ENCODE data around the gene SELE. TPM values are rescaled to one million over a fixed set of nuclear protein-coding genes. Genes with fewer than 3 reads are reported as not detected.

SELE gene
- total RNA-seq, 4 donors from 2014 or later, result 0.67 to 16.3 (median 1.5) TPM

DNA sequence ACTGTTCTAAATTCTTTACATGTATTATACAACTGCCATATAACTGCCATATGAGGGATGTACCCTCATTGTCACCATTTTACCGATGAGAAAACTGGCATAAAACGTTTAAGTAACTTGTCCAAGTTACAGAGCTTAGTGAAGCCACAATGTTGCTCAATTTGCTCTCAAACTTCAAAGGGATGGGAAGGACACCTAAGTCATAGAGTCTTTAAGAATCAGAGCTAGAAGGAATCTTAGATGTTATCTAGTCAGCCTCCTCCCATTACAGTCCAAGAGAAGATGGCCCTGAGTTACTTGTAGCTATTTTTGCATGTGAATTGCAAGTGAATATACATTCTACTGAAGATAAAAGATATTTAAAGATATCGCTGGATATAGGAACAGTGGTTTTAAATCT is 54.2 kb downstream of the SELE start:
- no peak overlapping the region for H3K27ac ChIP-seq
- no peaks in the 10 kb centered on the region for H3K9me3 ChIP-seq
- TF ChIP-seq CTCF (IDR thresholded peaks at IDR 0.05) (no peak), POLR2A (IDR thresholded peaks at IDR 0.05) (no peak)
- H3K36me3 ChIP-seq, result no peaks in the 10 kb centered on the region
- no peaks in the 10 kb centered on the region for H3K4me1 ChIP-seq
- H3K4me3 ChIP-seq (replicated peaks in 1 of 3), result no peak overlapping the region
- DNase-seq, result no peak
- no peaks in the 10 kb centered on the region for H3K27me3 ChIP-seq
- intact Hi-C loops (cut with DNase I), result no loop called here
- 83% methylated on average over 3 of the region's 3 CpGs for WGBS, 2 donors

DNA sequence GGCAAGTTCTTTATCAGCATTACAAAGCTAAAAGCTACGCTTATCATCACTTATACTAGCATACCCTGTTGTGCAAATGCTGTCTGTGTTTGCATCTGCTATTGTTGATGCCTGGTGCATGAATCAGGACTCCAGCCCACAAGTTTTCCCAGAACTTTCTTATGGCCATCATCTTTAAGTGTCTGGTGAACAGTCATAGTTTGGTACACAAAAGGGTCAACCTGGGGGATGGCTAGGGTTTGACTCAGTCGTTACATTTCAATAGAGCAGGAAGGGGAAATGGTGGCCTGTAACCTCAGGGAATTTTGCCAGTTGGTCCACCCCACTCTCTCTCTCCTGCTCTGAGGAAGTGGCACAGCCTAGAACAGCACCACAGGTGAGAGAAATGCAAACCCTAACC is 57.9 kb downstream of the SELE start:
- no peak overlapping the region for H3K27ac ChIP-seq
- no peaks in the 10 kb centered on the region for H3K36me3 ChIP-seq
- intact Hi-C loops (cut with DNase I), result no loop called here
- no peaks in the 10 kb centered on the region for H3K9me3 ChIP-seq
- TF ChIP-seq CTCF (IDR thresholded peaks at IDR 0.05) (no peak), POLR2A (IDR thresholded peaks at IDR 0.05) (no peak)
- H3K27me3 ChIP-seq, result no peaks in the 10 kb centered on the region
- H3K4me1 ChIP-seq, result no peaks in the 10 kb centered on the region
- WGBS, 2 donors, result 52 to 66% methylated on average over 2 of the region's 2 CpGs
- DNase-seq, result no peak
- no peak overlapping the region for H3K4me3 ChIP-seq (replicated peaks in 1 of 3)

Other genes with a start within 250 kb of the SELE start
- 10 to 100 TPM; 19.0 to 41.0 (median 27.8) TPM for gene SLC19A2, start 248.1 kb downstream of the SELE start, total RNA-seq
- 1 to 10 TPM in 3 of 4 donors, under 1 TPM in 1; 0.79 to 3.0 (median 1.8) TPM for gene F5, start 147.6 kb downstream of the SELE start, total RNA-seq
- 1 to 10 TPM; 3.6 to 8.2 (median 5.4) TPM for gene SELP, start 104.0 kb downstream of the SELE start, total RNA-seq
- 1 to 10 TPM in 3 of 4 donors, under 1 TPM in 1; 0.45 to 4.2 (median 1.7) TPM for gene SELL, start 22.5 kb downstream of the SELE start, total RNA-seq
- gene METTL18, start 60.8 kb upstream of the SELE start, total RNA-seq, result 10 to 100 TPM in 3 of 4 donors, 1 to 10 TPM in 1; 9.6 to 13.6 (median 11.4) TPM
- 10 to 100 TPM; 12.9 to 18.3 (median 16.3) TPM for gene SCYL3, start 159.8 kb upstream of the SELE start, total RNA-seq